ENCODE data around the gene CYP24A1.

Gene CYP24A1

GRCh38 chr20:54173653-54174456, at the start of gene CYP24A1:
Gene CYP24A1 (minus strand): TSS chr20:54173986. CDS start chr20:54173579, 407 bp downstream.
- H3K79me2 ChIP-seq (ENCODE audit: control insufficient read depth, low read length): no peaks in the 10 kb centered on the region
- no peaks in the 10 kb centered on the region for H3F3A ChIP-seq (ENCODE audit: control insufficient read depth, insufficient read depth)
- H4K20me1 ChIP-seq (ENCODE audit: control insufficient read depth, insufficient read depth, low read depth, low read length): no peaks in the 10 kb centered on the region
- H3K9me2 ChIP-seq (replicated peaks; ENCODE audit: control insufficient read depth, low read length): no peaks in the 10 kb centered on the region
- no peaks in the 10 kb centered on the region for H3K36me3 ChIP-seq (ENCODE audit: control insufficient read depth, low read length)
- H3K4me1 ChIP-seq (ENCODE audit: control insufficient read depth, low read length): no peaks in the 10 kb centered on the region
- H3K27ac ChIP-seq (ENCODE audit: low read depth, low read length): no peak within 1 kb of the TSS
- H3K27me3 ChIP-seq (ENCODE audit: control insufficient read depth, low read length): peaks cover 17% of the 10 kb centered on the region
- H3K4me2 ChIP-seq (ENCODE audit: low read length): no peak within 1 kb of the TSS
- TF ChIP-seq EZH2phosphoT487 (IDR thresholded peaks at IDR 0.05; ENCODE audit: borderline replicate concordance, low read length): no peak
- TF ChIP-seq, protein P1, sequence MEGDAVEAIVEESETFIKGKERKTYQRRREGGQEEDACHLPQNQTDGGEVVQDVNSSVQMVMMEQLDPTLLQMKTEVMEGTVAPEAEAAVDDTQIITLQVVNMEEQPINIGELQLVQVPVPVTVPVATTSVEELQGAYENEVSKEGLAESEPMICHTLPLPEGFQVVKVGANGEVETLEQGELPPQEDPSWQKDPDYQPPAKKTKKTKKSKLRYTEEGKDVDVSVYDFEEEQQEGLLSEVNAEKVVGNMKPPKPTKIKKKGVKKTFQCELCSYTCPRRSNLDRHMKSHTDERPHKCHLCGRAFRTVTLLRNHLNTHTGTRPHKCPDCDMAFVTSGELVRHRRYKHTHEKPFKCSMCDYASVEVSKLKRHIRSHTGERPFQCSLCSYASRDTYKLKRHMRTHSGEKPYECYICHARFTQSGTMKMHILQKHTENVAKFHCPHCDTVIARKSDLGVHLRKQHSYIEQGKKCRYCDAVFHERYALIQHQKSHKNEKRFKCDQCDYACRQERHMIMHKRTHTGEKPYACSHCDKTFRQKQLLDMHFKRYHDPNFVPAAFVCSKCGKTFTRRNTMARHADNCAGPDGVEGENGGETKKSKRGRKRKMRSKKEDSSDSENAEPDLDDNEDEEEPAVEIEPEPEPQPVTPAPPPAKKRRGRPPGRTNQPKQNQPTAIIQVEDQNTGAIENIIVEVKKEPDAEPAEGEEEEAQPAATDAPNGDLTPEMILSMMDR (IDR thresholded peaks at IDR 0.05; ENCODE audit: low read depth, low read length, poor library complexity, severe bottlenecking): no peak
- no peaks in the 10 kb centered on the region for H3K9me3 ChIP-seq (ENCODE audit: control insufficient read depth, insufficient read depth, low read length)
- H3K4me3 ChIP-seq (ENCODE audit: low read length): no peak within 1 kb of the TSS

- Histone ChIP-seq H4K20me1 (ENCODE audit: control insufficient read depth, insufficient read depth, low read depth, low read length) (no peaks in the 10 kb centered on the region), H3K36me3 (ENCODE audit: control insufficient read depth, low read length) (no peaks in the 10 kb centered on the region), H3K4me1 (ENCODE audit: control insufficient read depth, low read length) (no peaks in the 10 kb centered on the region), H3K27me3 (ENCODE audit: control insufficient read depth, low read length) (0 out of 2 replicates have a peak, but pooled peaks cover 2% of the 10 kb centered on the region), H3K9me3 (ENCODE audit: control insufficient read depth, insufficient read depth, low read length) (no peaks in the 10 kb centered on the region), H3K4me3 (ENCODE audit: low read length) (no peak overlapping the region), H3F3A (ENCODE audit: control insufficient read depth, insufficient read depth) (no peaks in the 10 kb centered on the region; the same call in 1 of the 2 replicates), H3K4me2 (ENCODE audit: low read length) (no peak overlapping the region), H3K9me2 (replicated peaks; ENCODE audit: control insufficient read depth, low read length) (no peaks in the 10 kb centered on the region), H3K27ac (ENCODE audit: low read depth, low read length) (no peak overlapping the region), H3K79me2 (ENCODE audit: control insufficient read depth, low read length) (no peaks in the 10 kb centered on the region)
- TF ChIP-seq, protein P1 (IDR thresholded peaks at IDR 0.05; ENCODE audit: low read depth, low read length, poor library complexity, severe bottlenecking): no peak
- TF ChIP-seq EZH2phosphoT487 (IDR thresholded peaks at IDR 0.05; ENCODE audit: borderline replicate concordance, low read length): no peak
Measured at GRCh38 chr20:54223285-54223684, 49.5 kb upstream of the CYP24A1 start.

- H3K79me2 ChIP-seq (ENCODE audit: control insufficient read depth, low read length): no peaks in the 10 kb centered on the region
- H3K4me2 ChIP-seq (ENCODE audit: low read length): no peak overlapping the region
- H3K4me1 ChIP-seq (ENCODE audit: control insufficient read depth, low read length): no peaks in the 10 kb centered on the region
- 0 out of 2 replicates have a peak, but pooled peaks cover 2% of the 10 kb centered on the region for H3K27me3 ChIP-seq (ENCODE audit: control insufficient read depth, low read length)
- no peak for TF ChIP-seq EZH2phosphoT487 (IDR thresholded peaks at IDR 0.05; ENCODE audit: borderline replicate concordance, low read length)
- TF ChIP-seq, protein P1 (IDR thresholded peaks at IDR 0.05; ENCODE audit: low read depth, low read length, poor library complexity, severe bottlenecking): no peak
- H3K36me3 ChIP-seq (ENCODE audit: control insufficient read depth, low read length): peaks cover 1% of the 10 kb centered on the region
- no peak overlapping the region for H3K27ac ChIP-seq (ENCODE audit: low read depth, low read length)
- no peaks in the 10 kb centered on the region for H4K20me1 ChIP-seq (ENCODE audit: control insufficient read depth, insufficient read depth, low read depth, low read length)
- no peaks in the 10 kb centered on the region for H3K9me3 ChIP-seq (ENCODE audit: control insufficient read depth, insufficient read depth, low read length)
- no peaks in the 10 kb centered on the region; the same call in 1 of the 2 replicates for H3F3A ChIP-seq (ENCODE audit: control insufficient read depth, insufficient read depth)
- H3K4me3 ChIP-seq (ENCODE audit: low read length): no peak overlapping the region
- H3K9me2 ChIP-seq (replicated peaks; ENCODE audit: control insufficient read depth, low read length): no peaks in the 10 kb centered on the region
Measured at GRCh38 chr20:54221996-54222890, 48.5 kb upstream of the CYP24A1 start.
